Stimulated activated CD8-positive, alpha-beta memory T cell treated with anti-CD3 and anti-CD28 coated beads, Interleukin-4, amount 100 ng/mL, for 4 hours (primary cell): Measurements from ENCODE around the gene TENM3.

ENCODE experiments used
- DNase-seq, 2 donors: peaks; one replicate each; pipeline ENCODE4 v3.0.0-alpha.2; 2020; ENCODE audit warnings: low read depth in 2 of 2, low spot score in 1 of 2

The TENM3 gene

DNA sequence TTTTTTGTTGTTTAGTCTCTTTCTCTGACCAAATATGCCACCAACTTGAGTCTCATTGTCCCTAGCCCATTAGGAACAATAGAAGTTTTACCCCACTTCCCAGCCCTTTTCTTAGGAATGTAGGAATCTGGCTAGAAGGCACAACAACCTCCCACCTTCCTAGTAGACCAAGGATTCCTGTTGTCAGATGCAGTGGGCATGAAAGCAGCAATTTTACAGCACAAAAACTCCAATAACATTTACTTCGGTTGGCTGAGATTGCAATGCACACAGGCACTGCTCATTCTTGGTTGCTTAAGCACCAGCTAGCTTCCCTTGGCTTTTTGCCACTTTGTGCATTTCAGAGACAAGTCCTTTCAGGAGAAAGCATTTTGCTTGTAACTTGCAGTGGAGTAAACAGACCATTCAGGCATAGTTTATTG, 312.8 kb downstream of the TENM3 start:
- DNase-seq = no peak

- no peak for DNase-seq
Observed at GRCh38 chr4:182556580-182556979, 313.4 kb downstream of the TENM3 start.

GRCh38 chr4:182560358-182560757, 317.2 kb downstream of the TENM3 start:
- no peak for DNase-seq

DNA sequence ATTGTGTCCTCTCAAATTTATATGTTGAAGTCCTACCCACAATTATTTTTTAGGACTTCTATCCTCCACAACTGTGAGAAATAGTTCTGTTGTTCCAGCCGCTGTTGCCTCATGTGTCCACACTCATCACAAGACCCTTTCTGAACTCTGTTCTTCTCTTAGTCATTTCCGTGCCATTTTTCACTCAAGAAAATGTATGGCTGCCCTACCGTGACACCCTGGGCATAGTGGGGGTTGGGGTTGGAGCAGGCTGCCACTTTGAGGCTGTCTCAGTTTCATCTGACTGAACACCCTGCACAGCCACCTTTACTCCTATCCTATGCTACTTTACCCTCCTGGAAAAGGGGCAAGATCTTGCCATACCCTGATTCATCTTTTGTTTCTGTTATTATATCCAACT, 319.1 kb downstream of the TENM3 start:
- no peak for DNase-seq

GRCh38 chr4:182564724-182565369, 321.6 kb downstream of the TENM3 start:
- DNase-seq = no peak

DNA sequence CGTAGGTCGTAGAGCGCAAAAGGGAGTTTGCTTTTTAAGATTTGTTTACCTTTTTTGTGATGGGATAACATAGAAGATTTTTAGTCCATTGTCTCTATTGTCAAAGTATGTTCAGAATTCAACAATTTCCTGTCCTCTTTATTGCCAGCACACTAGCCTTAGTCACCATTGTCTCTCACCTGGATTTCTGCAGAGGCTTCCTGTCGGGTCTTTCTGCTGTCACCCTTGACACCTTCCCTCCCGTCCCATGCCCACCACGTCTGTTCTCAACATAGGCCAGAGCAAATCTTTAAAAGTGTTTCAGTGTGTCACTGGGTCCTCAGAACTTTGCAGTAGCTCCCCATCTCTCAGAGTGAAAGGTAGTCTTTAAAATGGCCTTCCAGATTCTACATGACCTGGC, 323.9 kb downstream of the TENM3 start:
- no peak for DNase-seq

- DNase-seq = no peak
Observed at GRCh38 chr4:182569561-182569960, 326.4 kb downstream of the TENM3 start.

DNA sequence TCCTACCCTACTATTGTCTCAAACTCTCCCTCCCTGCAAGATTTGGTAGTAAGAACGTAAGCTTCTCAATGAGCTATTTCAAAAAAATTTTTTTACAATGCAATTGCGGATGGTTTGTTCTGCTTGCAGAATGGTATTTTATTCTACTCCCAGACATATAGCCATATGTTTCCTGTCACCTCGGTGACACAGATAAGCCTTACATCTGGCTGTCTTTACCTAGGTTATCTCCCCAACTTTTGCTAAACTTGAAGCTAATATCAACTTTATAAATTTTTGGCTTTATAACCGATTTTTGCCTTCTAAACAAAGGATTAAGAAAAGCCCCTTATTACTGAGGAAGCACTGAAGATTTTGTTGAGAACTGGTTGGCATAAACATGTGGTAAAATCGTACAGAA, 331.5 kb downstream of the TENM3 start:
- no peak for DNase-seq

GRCh38 chr4:182575225-182575624, 332.0 kb downstream of the TENM3 start:
- DNase-seq = no peak

GRCh38 chr4:182576601-182577289, 333.5 kb downstream of the TENM3 start:
- no peak for DNase-seq

GRCh38 chr4:182577411-182577810, 334.2 kb downstream of the TENM3 start:
- no peak for DNase-seq

GRCh38 chr4:182578402-182578801, 335.2 kb downstream of the TENM3 start:
- no peak for DNase-seq

- no peak for DNase-seq
Observed at GRCh38 chr4:182582245-182582644, 339.0 kb downstream of the TENM3 start.

DNA sequence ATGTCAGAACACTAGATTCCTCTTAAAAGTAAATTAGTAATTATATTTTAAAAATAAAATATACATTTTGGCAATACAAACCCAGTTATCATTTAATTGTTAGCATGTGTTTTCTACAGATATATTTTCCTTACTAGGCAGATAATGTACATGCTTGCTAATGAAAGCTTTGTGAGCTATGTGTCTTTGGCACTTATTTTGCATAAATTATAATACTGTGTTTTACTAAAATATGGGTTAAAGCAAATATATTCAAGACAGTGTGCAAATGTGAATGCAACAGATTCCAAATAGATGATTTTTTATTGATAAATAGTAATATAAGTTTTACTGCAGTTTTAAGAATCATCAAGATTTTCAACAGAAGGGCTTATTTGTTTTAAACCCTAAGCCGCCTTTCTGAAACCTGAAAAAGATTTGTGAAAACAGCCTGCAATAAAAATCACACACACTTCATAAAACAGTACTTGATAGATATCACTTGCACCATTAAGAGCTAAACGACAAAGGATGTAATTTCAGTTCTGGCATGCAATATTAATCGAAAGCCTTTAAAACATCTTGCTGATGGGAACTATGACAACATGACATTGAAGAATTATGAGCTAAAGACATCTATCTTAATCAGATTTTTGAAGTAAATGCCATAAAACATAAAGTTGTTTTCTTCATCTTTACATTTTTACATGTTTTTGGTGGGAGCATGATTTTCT, 340.7 kb downstream of the TENM3 start:
- DNase-seq = no peak

DNA sequence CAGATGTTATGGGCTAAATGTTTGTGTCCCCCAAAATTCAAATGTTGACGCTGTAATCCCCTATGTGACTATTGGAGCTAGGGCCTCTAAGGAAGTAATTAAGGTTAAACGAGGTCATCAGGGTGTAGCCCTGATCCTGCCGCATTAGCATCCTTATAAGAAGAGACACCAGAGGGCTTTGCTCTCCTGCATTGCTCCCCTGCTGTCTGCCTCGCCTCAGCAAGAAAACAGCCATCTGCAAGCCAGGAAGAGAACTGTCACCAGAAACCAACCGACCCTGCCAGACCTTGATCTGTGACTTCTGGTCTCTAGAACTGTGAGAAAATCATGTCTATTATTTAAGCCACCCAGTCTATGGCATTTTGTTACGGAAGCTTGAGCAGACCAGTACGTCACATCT, 342.1 kb downstream of the TENM3 start:
- DNase-seq = no peak

- DNase-seq = no peak
Observed at GRCh38 chr4:182589100-182589499, 345.9 kb downstream of the TENM3 start.

DNA sequence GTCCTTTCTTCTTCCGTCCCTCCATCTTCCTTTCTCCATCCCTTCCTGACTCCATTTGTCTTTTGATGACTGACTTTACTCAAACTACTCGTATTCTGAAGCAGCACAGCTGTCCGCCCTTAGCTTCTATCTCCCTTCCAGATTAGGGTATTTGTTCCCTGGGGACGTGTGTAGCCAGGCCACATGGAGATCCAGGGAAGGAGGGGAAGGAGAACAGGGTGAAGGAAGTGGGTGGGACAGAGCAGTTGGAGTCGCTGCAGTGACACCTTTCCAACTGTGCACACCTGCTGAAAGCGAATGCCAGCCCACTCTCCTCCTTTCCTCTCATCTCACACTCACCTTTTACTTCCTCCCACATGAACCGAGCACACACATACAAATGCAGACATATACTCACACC, 350.2 kb downstream of the TENM3 start:
- no peak for DNase-seq

DNA sequence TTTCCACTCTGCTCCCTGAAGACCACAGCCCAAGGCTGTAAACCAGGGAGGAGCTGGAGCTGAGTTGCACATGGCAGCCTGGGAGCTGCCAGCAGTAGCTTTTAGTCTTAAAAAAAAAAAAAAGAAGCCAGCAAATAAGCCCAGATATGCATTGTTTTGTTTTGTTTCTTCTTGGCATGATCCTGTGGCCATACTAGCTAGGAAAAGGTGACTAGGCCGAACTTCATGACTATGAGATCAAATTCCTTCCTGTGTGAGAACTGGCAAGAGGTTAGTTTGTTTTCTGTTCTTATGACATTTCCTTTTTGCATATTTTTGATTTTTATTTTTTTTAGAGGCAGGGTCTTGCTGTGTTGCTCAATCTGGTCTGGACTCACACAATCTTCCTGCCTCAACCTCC, 350.7 kb downstream of the TENM3 start:
- no peak for DNase-seq

DNA sequence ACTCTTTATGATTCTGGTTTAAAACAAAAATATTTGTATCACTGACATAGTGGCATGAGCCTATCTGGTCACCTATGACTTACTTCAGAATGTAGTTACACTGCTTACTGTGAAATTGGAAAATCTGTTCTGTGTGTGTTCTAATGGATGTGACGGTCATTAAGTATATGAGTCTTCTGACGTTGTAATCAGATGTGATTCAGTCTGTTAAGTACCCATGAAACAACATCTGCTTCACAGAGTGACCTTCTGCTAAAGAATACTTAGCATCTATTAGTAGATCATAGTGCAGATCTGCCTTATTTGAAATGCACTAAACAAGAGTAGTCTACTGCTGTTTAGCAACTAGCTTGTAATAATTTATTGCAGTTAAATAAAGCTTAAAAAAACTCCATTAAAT, 356.9 kb downstream of the TENM3 start:
- DNase-seq = no peak

DNA sequence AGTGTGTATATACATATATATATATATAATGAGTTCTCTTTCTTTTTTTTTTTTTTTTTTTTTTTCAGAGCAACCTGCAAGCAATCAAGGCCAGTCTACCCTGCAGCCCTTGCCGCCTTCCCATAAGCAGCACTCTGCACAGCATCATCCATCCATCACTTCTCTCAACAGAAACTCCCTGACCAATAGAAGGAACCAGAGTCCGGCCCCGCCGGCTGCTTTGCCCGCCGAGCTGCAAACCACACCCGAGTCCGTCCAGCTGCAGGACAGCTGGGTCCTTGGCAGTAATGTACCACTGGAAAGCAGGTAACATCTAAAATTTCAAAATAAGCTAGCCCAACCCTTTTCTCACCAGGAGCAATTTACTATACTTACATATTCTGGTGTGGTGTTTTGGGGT, 357.7 kb downstream of the TENM3 start:
- no peak for DNase-seq

GRCh38 chr4:182604161-182604622, 361.0 kb downstream of the TENM3 start:
- no peak for DNase-seq

DNA sequence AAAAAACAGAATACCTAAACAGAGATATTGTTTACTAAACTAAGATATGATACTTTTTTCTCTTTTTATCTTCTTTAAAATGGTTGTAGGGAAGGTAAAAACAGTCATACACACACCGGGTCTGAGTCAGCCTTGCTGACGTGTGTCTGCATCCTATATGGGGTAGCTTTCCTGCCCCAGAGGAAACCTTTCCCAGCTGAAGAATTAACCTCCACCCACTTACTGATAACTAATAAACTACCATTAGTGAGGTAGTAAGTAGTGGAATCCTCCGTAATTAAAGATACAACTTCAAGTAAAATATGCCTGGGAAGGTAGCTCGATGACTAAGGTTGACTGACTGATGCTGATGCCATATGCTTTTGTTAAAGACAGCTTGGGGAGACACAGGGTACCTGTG, 361.8 kb downstream of the TENM3 start:
- DNase-seq = no peak
